OCI-LY3 (cell line): ENCODE measurements around the gene POFUT2.

ENCODE experiments used
- EZH2phosphoT487 ChIP-seq: fragments of 200-600 bp; shearing (Covaris generic); IDR thresholded peaks from 2 replicates; pipeline ENCODE4 v1.6.1; 2018; ENCODE audit warnings: antibody characterized with exemption, mixed run types, low read depth
- TF ChIP-seq, protein P1 (sequence below): fragments of 200-600, 300-600 bp; sonication (generic); IDR thresholded peaks from 2 replicates; pipeline ENCODE4 v1.5.1; 2014; ENCODE audit warnings: antibody characterized with exemption, low read length, low read depth

DNA sequence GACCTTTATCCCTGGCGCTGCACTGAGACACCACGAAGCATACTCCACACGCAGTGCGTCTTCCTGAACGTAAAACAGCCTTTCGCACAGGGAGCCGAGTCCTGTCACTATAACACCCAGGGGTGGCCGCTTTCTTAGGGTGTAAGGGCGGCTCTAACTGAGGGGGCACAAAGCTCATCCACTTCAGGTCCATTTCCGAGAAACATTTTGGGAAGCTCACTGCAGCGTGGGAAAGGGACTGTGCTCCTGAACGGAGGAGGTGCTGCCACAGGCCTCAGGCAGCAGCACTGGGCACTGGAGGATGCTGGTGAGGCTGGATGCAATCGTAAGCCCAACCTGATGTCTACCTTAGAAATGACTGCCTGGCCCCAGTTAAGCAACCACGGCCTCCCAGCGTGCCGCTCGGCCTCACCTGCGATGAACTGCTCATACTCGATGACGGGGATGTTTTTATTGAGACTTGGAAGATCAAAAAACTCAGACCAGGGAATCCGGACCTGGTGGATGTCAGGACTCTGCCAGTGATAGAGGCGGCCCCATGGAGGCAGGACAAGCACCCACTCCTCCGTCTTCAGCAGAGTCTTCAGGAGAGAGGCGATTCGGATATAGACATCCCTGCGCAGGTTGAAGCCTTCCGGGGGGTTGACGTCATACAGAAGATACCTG, 2.3 kb downstream of the POFUT2 start:
- TF ChIP-seq, protein P1, sequence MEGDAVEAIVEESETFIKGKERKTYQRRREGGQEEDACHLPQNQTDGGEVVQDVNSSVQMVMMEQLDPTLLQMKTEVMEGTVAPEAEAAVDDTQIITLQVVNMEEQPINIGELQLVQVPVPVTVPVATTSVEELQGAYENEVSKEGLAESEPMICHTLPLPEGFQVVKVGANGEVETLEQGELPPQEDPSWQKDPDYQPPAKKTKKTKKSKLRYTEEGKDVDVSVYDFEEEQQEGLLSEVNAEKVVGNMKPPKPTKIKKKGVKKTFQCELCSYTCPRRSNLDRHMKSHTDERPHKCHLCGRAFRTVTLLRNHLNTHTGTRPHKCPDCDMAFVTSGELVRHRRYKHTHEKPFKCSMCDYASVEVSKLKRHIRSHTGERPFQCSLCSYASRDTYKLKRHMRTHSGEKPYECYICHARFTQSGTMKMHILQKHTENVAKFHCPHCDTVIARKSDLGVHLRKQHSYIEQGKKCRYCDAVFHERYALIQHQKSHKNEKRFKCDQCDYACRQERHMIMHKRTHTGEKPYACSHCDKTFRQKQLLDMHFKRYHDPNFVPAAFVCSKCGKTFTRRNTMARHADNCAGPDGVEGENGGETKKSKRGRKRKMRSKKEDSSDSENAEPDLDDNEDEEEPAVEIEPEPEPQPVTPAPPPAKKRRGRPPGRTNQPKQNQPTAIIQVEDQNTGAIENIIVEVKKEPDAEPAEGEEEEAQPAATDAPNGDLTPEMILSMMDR, result no peak
- TF ChIP-seq EZH2phosphoT487, result no peak
